H1 (cell line): ENCODE data around the gene CHD9. TPM values are rescaled to one million over a fixed set of nuclear protein-coding genes. Genes with fewer than 3 reads are reported as not detected.
A peak's percentile ranks its signal among the peaks of the same experiment; 100 is the strongest.

Experiments used
- CTCF ChIA-PET: fragments of 300-600 bp; sonication (Branson Sonifier 250); formaldehyde crosslinking; loops from one replicate; lab custom pipeline; 2021; ENCODE audit not compliant: partially characterized antibody; lab: Charles Lee
- POLR2A ChIA-PET: fragments of 300-600 bp; sonication (Branson Sonifier 250); formaldehyde crosslinking; loops from one replicate; lab custom pipeline; 2021; ENCODE audit warnings: inconsistent platforms; ENCODE audit not compliant: partially characterized antibody; lab: Charles Lee
- DNase-seq, 2 experiments: peaks; one replicate each; pipeline versions ENCODE4 v3.0.0 to v3.0.0-alpha.2; 2010 to 2022; ENCODE audit warnings: low spot score in 2 of 2, low read depth in 1 of 2, mixed read lengths in 1 of 2
- FAIRE-seq: peaks from 2 replicates; lab custom pipeline; 2011; peaks lifted over from hg19 to GRCh38; lab: Jason Lieb, UNC
- H2AFZ ChIP-seq: 2 replicates; pipeline ENCODE4 v1.8.1; 2012; ENCODE audit warnings: low read length, inconsistent platforms
- H2AK5ac ChIP-seq: 2 replicates; pipeline ENCODE4 v1.6.1; 2013; ENCODE audit warnings: low read depth, low read length
- H2BK120ac ChIP-seq: replicated peaks from 2 replicates; pipeline ENCODE3; 2013; ENCODE audit warnings: low read depth, low read length, inconsistent platforms
- H2BK12ac ChIP-seq: 2 replicates; pipeline ENCODE4 v1.6.1; 2013; ENCODE audit warnings: low read depth, low read length
- H2BK15ac ChIP-seq: 2 replicates; pipeline ENCODE4 v1.6.1; 2013; ENCODE audit warnings: low read length
- H2BK20ac ChIP-seq: 2 replicates; pipeline ENCODE4 v1.6.1; 2013; ENCODE audit warnings: low read length
- H2BK5ac ChIP-seq: 2 replicates; pipeline ENCODE4 v1.6.1; 2013; ENCODE audit warnings: low read depth, low read length
- H3K14ac ChIP-seq: 2 replicates; pipeline ENCODE4 v1.6.1; 2013; ENCODE audit warnings: inconsistent platforms; ENCODE audit not compliant: insufficient read length
- H3K18ac ChIP-seq: 2 replicates; pipeline ENCODE4 v1.6.1; 2013; ENCODE audit warnings: low read length; ENCODE audit errors: extremely low read depth
- H3K23ac ChIP-seq: 2 replicates; pipeline ENCODE4 v1.6.1; 2013; ENCODE audit warnings: inconsistent platforms; ENCODE audit not compliant: insufficient read length
- H3K23me2 ChIP-seq: 2 replicates; pipeline ENCODE4 v1.6.1; 2013; ENCODE audit warnings: low read depth, low read length
- H3K27ac ChIP-seq: 2 replicates; pipeline ENCODE4 v1.6.1; 2011; ENCODE audit warnings: low read depth, low read length, inconsistent platforms
- H3K27me3 ChIP-seq, 4 experiments: replicated peaks in 1 of 4; 1 replicate in 1 of 4; 2 replicates in 3 of 4; pipeline versions ENCODE4 v1.6.1 to v1.8.1; 2011 to 2013; ENCODE audit warnings: low read length in 3 of 4, mild to moderate bottlenecking in 3 of 4, inconsistent platforms in 2 of 4, mixed read lengths in 2 of 4, moderate library complexity in 1 of 4; ENCODE audit not compliant: control insufficient read depth in 3 of 4, insufficient read depth in 3 of 4; ENCODE audit errors: extremely low read depth in 1 of 4
- H3K36me3 ChIP-seq, 4 experiments: 2 replicates each; pipeline versions ENCODE4 v1.6.1 to v1.8.1; 2011 to 2013; ENCODE audit warnings: mild to moderate bottlenecking in 4 of 4, low read length in 3 of 4, moderate library complexity in 2 of 4, control low read depth in 1 of 4, inconsistent platforms in 1 of 4; ENCODE audit not compliant: insufficient read depth in 4 of 4, control insufficient read depth in 2 of 4
- H3K4ac ChIP-seq: replicated peaks from 2 replicates; pipeline ENCODE3; 2013; ENCODE audit warnings: low read length, low read depth, mixed read lengths, inconsistent platforms; ENCODE audit not compliant: insufficient read length
- H3K4me1 ChIP-seq, 4 experiments: replicated peaks in 1 of 4; 1 replicate in 1 of 4; 2 replicates in 3 of 4; pipeline versions ENCODE4 v1.6.1 to v1.8.1; 2011 to 2013; ENCODE audit warnings: low read length in 3 of 4, inconsistent platforms in 2 of 4, mixed read lengths in 1 of 4; ENCODE audit not compliant: insufficient read depth in 4 of 4, control insufficient read depth in 3 of 4
- H3K4me2 ChIP-seq, 2 experiments: 2 replicates each; pipeline versions ENCODE4 v1.6.1 to v1.8.1; 2011 to 2013; ENCODE audit warnings: low read depth in 2 of 2, low read length in 2 of 2, control low read depth in 1 of 2, inconsistent platforms in 1 of 2, mild to moderate bottlenecking in 1 of 2; ENCODE audit not compliant: insufficient read depth in 1 of 2
- H3K4me3 ChIP-seq, 4 experiments: fragments of 200-600, 300-600 bp in 1 of 4; sonication (generic), shearing (Covaris generic), sonication (Bioruptor Twin) in 1 of 4; 2 replicates each; pipeline versions ENCODE4 v1.5.1 to v1.8.1; 2011 to 2016; ENCODE audit warnings: low read length in 4 of 4, low read depth in 3 of 4, control low read depth in 2 of 4, inconsistent platforms in 2 of 4, mild to moderate bottlenecking in 2 of 4, mixed read lengths in 1 of 4, moderate library complexity in 1 of 4; ENCODE audit not compliant: insufficient read depth in 2 of 4; ENCODE audit errors: extremely low read depth in 1 of 4
- H3K56ac ChIP-seq: replicated peaks from 2 replicates; pipeline ENCODE3; 2013; ENCODE audit warnings: low read depth, mild to moderate bottlenecking, mixed read lengths, low read length, inconsistent platforms; ENCODE audit not compliant: insufficient read length
- H3K79me1 ChIP-seq: 2 replicates; pipeline ENCODE4 v1.6.1; 2013; ENCODE audit warnings: low read depth, low read length, control low read depth
- H3K79me2 ChIP-seq, 2 experiments: 2 replicates each; pipeline versions ENCODE4 v1.6.1 to v1.8.1; 2012 to 2013; ENCODE audit warnings: low read length in 2 of 2, mild to moderate bottlenecking in 2 of 2, inconsistent platforms in 1 of 2; ENCODE audit not compliant: insufficient read depth in 2 of 2, control insufficient read depth in 1 of 2
- H3K9ac ChIP-seq, 4 experiments: replicated peaks in 1 of 4; 1 replicate in 1 of 4; 2 replicates in 3 of 4; pipeline versions ENCODE4 v1.6.1 to v1.8.1; 2011 to 2013; ENCODE audit warnings: low read depth in 3 of 4, low read length in 3 of 4, control low read depth in 2 of 4, mild to moderate bottlenecking in 2 of 4, moderate library complexity in 2 of 4, inconsistent platforms in 1 of 4; ENCODE audit errors: extremely low read depth in 1 of 4
- H3K9me3 ChIP-seq, 2 experiments: 2 replicates each; pipeline versions ENCODE4 v1.6.1 to v1.8.1; 2012 to 2013; ENCODE audit warnings: mild to moderate bottlenecking in 2 of 2, moderate library complexity in 2 of 2, control low read depth in 1 of 2, inconsistent platforms in 1 of 2, low read depth in 1 of 2, low read length in 1 of 2, mixed read lengths in 1 of 2; ENCODE audit not compliant: insufficient read depth in 2 of 2
- H4K20me1 ChIP-seq, 2 experiments: replicated peaks in 1 of 2; 2 replicates each; pipeline versions ENCODE3 to v1.8.1; 2011 to 2013; ENCODE audit warnings: inconsistent platforms in 2 of 2, low read length in 2 of 2, mild to moderate bottlenecking in 1 of 2; ENCODE audit not compliant: insufficient read depth in 2 of 2, control insufficient read depth in 1 of 2
- H4K5ac ChIP-seq: 2 replicates; pipeline ENCODE4 v1.6.1; 2013; ENCODE audit warnings: low read length, low read depth, mixed read lengths, inconsistent platforms; ENCODE audit not compliant: insufficient read length
- H4K8ac ChIP-seq: 2 replicates; pipeline ENCODE4 v1.8.0; 2013; ENCODE audit warnings: mild to moderate bottlenecking, moderate library complexity, low read length, inconsistent platforms; ENCODE audit not compliant: insufficient read depth; ENCODE audit errors: extremely low read depth
- H4K91ac ChIP-seq: replicated peaks from 2 replicates; pipeline ENCODE3; 2013; ENCODE audit warnings: low read length, mixed read lengths, inconsistent platforms; ENCODE audit not compliant: insufficient read length
- CEBPB ChIP-seq: IDR thresholded peaks from 2 replicates; pipeline ENCODE4 v1.6.1; 2012; ENCODE audit warnings: low read depth, low read length
- CTBP2 ChIP-seq: IDR thresholded peaks from 2 replicates; pipeline ENCODE4 v1.7.0; 2011; ENCODE audit warnings: borderline replicate concordance, mild to moderate bottlenecking, moderate library complexity, mixed read lengths, low read length; ENCODE audit not compliant: insufficient read depth, insufficient read length
- SRF ChIP-seq: IDR thresholded peaks from 2 replicates; pipeline ENCODE4 v1.6.1; 2011; ENCODE audit warnings: mild to moderate bottlenecking, low read depth, low read length, moderate library complexity
- WGBS, 2 experiments: shearing (Covaris generic) in 1 of 2; methylation state at CpG; one replicate each; pipeline versions ENCODE4 v1.1.6 to v1.1.7; 2013 to 2015; ENCODE audit warnings: low lambda C conversion rate in 2 of 2, mixed read lengths in 2 of 2, inconsistent platforms in 1 of 2, low coverage in 1 of 2, missing lambda C conversion rate in 1 of 2; ENCODE audit not compliant: insufficient replicate concordance in 2 of 2, insufficient coverage in 1 of 2, insufficient read length in 1 of 2; ENCODE audit errors: extremely low coverage in 1 of 2, missing lambda C conversion rate in 1 of 2; 5-methylcytosine and 5-hydroxymethylcytosine counted together
- polyA plus RNA-seq, 7 experiments: library from polyadenylated mRNA; depleted of rRNA in 3 of 7; stranded (reverse) in 5 of 7; unstranded in 2 of 7; fragments of >200 nt in 5 of 7; fragments of 200-250 nt in 2 of 7; gene quantifications; 1 replicate in 5 of 7; 2 replicates in 1 of 7; 4 replicates in 1 of 7; pipeline versions ENCODE4 v1.2.1 to v1.2.3, GENCODE V29; 2011 to 2013; ENCODE audit warnings: missing spikeins in 2 of 7, mixed read lengths in 2 of 7
- total RNA-seq: library from RNA; stranded (reverse); fragmentation: NEBNext Ultra II Directional; extraction: Animal tissue kit (Norgen Biotek cat#: 25700); gene quantifications from 2 replicates; pipeline ENCODE4 v1.2.1, GENCODE V29; 2021

The CHD9 gene
- total and polyA plus RNA-seq, 2 of the 8 experiments (the other 6 are each of a cell fraction or from before 2014, with no cell fraction given): 9.9 to 32.4 TPM

GRCh38 chr16:53061701-53062159 lies 6.9 kb downstream of the CHD9 start:
- no peak overlapping the region for H2AFZ ChIP-seq
- FAIRE-seq (no peak), DNase-seq (no peak)
- H2BK12ac ChIP-seq: 0 out of 2 replicates have a peak overlapping the region, but pooled peaks have one; percentile 7
- H3K4ac ChIP-seq: no peak overlapping the region
- peaks cover 0 to 6% (median 2%) of the 10 kb centered on the region in 4 experiments; a peak in 2 of 7 replicates for H3K4me1 ChIP-seq
- H4K8ac ChIP-seq: peak overlapping the region; percentile 4; the same call in 1 of the 2 replicates
- no peak overlapping the region for H2BK15ac ChIP-seq
- H3K4me2 ChIP-seq: no peak overlapping the region
- no peak overlapping the region for H2BK5ac ChIP-seq
- no peak overlapping the region for H2BK120ac ChIP-seq
- 69% methylated on average over 3 of the region's 3 CpGs; no CpG with 5 or more reads in 1 of the 2 experiments for WGBS, 2 experiments
- CTCF ChIA-PET: interaction anchor here (0.7 to 1.5 kb wide), 2 partner anchors 30 to 1243 kb away, joined by 3 to 5 read pairs; no protein-coding TSS in a partner anchor
- H3K56ac ChIP-seq: no peak overlapping the region
- TF ChIP-seq CTBP2 (no peak), CEBPB (no peak), SRF (no peak)
- H3K27me3 ChIP-seq: no peaks in the 10 kb centered on the region
- H4K5ac ChIP-seq: no peak overlapping the region
- no peak overlapping the region for H3K14ac ChIP-seq
- no peaks in the 10 kb centered on the region for H4K20me1 ChIP-seq
- no peak overlapping the region for H3K9ac ChIP-seq
- H3K79me1 ChIP-seq: peaks cover 15% of the 10 kb centered on the region; the same call in 1 of the 2 replicates
- no peak overlapping the region for H4K91ac ChIP-seq
- H3K36me3 ChIP-seq: no peaks in the 10 kb centered on the region; a peak in 1 of 8 replicates
- no peak overlapping the region for H3K4me3 ChIP-seq
- H3K79me2 ChIP-seq: peaks cover 0 to 40% of the 10 kb centered on the region in 2 experiments; a peak in 2 of 4 replicates
- no peak overlapping the region for H2BK20ac ChIP-seq
- H3K18ac ChIP-seq: no peak overlapping the region
- no peak overlapping the region for H3K27ac ChIP-seq
- H3K23me2 ChIP-seq: no peaks in the 10 kb centered on the region; the same call in 1 of the 2 replicates
- POLR2A ChIA-PET: interaction anchor here (0.9 kb wide), 1 partner anchor 31 kb away, joined by 3 read pairs; no protein-coding TSS in a partner anchor
- no peak overlapping the region for H2AK5ac ChIP-seq
- no peak overlapping the region for H3K23ac ChIP-seq
- no peaks in the 10 kb centered on the region for H3K9me3 ChIP-seq
